NOMO-1 treated with dmso at 0.1 percent for 144 hours (cell line): ENCODE results near the gene DTNB.

Experiments used
- DNase-seq: peaks from one replicate; lab custom pipeline; 2025; ENCODE audit not compliant: unreplicated experiment; lab: John Stamatoyannopoulos, UW

The DTNB gene

DNA sequence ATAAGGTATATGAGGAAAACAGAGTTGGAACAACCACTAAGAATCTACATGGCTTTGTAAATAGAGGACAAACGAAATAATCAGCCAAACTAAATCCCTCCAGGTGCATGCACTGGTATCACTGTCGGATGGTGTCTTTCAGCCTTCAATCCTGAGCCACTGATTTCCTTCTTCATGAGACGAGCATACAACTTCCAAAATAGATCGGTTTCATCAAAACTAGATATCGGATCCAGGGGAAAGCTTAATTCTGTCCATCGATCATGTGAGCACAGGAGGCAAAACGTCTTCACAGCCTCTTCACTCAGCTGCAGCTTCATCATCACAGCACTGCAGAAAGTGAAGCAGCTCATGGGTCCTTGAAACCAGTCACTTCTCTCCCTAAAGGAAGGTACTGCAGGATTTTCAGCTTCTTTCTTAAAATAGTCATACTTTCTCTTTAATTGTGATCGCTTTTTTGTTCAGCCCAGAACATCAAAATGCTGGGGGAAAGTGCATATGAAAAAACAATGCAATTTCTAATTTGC lies 80.5 kb downstream of the DTNB start:
- DNase-seq = no peak

- DNase-seq = no peak
These were observed 82.4 kb downstream of the DTNB start for GRCh38 chr2:25590921-25591505.

- no peak for DNase-seq
These were observed 83.6 kb downstream of the DTNB start for GRCh38 chr2:25589676-25590205.

DNA sequence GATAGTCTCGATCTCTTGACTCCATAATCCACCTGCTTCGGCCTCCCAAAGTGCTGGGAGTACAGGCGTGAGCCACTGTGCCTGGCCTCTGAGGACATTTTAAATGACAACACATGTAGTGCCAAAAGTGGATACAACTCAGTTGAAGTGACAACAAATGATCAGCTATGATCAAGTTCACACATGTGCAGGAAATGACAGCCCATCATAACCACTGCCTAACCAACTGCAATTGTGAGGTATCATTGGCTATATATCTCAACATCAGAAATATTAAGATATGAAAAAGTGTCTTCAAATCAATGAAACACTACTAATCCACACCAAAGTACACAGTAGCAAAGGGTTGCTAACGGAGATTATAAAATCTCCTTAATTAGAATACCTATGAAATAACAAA lies 84.8 kb downstream of the DTNB start:
- DNase-seq = no peak

- no peak for DNase-seq
These were observed 86.0 kb downstream of the DTNB start for GRCh38 chr2:25587361-25587760.

DNA sequence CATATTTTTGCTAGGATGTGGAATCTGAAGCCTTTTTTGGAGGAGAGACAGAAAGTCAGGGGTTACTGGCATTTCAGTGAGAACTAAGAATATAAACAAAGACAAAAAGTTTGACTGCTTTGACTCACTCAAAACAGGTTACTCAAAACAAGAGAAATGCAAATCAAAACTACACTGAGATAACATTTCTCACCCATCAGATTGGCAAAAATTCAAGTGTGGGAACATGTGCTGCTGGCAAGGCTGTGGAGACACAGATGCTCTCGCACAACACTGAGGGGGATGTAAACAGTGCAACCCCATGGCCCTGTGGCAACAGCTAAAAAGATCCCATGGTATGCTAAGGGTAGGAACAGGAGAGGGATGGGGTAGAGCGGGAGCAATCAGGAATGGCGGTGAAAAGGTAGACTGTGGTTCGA lies 86.6 kb downstream of the DTNB start:
- no peak for DNase-seq

DNA sequence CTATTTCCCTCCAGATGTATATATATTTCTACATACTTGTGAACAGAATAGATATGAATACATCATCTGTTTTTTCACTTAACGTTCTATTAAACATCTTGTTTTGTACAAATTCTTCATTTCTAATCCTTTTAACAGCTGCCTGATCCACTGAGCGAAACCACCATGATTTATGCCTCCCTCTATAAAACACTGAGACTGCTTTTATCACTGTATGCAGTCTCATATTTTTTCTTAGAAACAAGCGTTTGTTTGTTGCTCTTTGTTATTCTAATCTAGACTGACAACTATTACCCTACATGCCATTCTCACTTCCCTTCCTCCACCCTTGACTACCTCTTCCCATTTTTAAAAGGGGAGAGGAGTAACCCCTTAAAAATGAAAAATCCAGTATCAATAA lies 88.2 kb downstream of the DTNB start:
- DNase-seq = no peak

GRCh38 chr2:25582077-25582830 lies 91.1 kb downstream of the DTNB start:
- DNase-seq = peak; percentile 82

- no peak for DNase-seq
These were observed 96.8 kb downstream of the DTNB start for GRCh38 chr2:25576596-25576995.

DNA sequence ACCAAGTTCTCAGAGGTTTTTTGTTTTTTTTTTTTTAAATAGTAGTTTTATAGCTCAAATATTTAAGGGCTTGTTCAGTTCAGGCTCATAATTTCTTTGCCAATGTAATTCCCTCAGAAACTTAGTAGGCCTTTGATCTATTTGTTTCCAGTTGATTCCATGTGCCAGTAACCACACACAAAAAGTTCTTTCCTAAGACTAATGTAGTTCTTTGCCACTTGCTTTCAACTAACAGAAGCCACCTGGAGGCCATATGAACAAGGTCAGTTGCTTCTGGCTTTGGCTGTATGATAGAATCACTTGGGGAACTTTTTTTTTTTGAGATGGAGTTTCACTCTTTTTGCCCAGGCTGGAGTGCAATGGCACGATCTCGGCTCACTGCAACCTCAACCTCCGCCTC lies 100.7 kb downstream of the DTNB start:
- no peak for DNase-seq

DNA sequence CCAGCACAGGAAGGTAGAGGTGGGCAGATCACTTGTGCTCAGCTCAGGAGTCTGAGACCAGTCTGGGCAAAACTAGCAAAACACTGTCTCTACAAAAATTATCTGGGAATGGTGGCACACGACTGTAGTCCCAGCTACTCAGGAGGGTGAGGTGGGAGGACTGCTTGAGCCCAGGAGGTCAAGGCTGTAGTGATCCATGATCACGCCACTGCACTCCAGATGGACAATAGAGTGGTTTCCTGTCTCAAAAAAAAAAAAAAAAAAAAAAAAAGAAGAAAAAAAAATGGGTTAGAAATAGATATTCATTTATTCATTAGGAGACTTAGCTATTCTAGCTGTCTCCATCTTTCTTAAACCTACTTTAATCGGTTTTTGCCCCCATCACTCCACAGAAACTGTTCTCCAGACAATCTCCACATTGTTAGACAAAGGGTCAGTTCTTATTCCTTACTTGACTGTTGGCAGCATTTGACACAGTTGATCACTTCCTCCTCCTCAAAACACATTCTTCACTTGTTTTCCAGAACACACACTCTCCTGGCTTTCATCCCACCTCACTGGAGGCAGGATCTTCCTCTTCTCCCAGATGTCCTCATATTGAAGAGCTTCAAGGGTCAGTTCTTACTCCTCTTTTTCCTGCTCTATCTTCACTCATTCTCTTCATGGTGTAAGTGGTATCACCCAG lies 103.1 kb downstream of the DTNB start:
- DNase-seq = no peak

- DNase-seq = peak; percentile 34
These were observed 106.0 kb downstream of the DTNB start for GRCh38 chr2:25567406-25567805.

DNA sequence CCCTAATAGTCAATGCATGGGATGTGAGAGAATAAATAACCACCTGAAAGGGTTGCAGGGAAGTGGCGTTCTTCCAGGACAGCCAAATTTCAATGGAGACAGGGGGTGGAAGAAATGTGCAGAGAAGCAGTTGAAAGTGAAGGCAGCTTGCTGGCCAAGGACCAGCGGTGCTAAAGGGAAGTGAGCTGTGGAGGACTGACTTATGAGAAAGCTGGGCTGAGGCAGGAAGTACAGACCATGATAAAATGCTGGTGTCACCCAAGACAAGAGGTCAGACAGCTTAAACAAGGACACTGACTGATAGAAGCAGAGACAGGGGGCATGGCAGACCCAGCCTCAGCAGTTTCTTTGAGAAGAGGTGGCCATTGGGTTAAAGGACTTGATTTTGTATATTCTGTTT lies 106.7 kb downstream of the DTNB start:
- peak; percentile 72 for DNase-seq

DNA sequence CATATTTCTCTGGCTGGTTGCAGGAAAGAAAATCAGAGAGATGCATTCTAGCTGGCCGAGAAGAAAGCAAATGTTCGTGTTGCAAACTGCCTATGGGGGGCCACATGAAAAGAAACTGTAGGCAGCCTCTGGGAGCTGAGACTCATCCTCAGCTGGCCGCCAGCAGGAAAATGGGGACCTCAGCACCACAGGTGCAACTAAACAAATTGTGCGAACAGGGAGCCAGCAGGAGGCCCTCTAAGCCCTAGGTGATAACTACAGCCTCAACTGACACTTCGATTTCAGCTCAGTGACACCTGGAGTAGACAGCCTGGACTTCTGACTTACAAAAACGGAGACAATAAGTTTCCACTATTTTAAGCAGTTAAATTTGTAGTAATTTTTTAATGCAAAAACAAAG lies 107.3 kb downstream of the DTNB start:
- no peak for DNase-seq

DNA sequence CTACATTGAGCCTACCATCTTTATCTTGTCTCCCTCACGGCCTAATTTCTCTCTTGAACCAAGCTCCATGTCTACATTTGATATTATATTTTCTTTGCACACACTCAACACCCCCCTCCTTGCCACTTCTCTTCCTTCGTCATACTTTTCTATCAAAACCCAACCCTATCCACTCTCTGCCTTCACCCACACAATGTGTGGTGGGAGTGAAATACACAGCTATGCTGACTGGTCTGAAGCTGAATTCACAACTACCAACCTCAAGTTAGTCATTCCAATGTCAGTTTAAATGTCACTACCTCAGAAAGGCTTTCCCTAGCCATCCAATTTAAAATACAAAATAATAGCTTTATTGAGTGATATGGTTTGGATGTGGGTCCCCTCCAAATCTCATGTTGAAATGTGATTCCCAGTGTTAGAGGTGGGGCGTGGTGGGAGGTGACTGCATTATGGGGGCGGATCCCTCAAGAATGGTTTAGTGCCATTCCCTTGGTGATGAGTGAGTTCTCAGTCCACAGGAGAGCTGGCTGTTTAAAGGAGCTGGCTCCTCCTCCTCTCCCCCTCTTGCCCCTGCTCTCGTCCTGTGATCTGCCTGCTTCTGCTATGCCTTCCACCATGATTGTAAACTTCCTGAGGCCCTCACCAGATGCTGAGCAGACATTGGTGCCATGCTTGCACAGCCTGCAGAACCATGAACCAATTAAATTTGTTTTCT lies 112.1 kb downstream of the DTNB start:
- no peak for DNase-seq

DNA sequence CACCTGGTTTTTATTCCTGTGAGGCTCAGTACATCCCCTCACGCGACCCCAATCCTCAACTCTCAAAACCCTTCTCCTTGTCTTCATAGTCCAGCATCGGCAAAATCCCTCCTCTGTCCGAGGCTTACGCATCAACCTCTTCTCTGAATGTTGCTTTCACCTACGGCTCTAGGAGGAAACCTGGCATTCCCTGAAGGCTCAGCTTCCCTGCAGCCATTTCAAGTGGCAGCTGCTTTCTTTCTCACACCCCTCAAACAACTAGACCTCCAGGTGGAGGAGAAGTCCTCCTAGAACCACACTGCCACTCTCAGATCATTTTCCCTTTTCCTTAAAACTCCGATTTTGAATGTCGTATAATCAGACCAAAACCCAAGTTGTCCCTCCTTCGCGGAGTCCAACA lies 114.2 kb downstream of the DTNB start:
- no peak for DNase-seq

DNA sequence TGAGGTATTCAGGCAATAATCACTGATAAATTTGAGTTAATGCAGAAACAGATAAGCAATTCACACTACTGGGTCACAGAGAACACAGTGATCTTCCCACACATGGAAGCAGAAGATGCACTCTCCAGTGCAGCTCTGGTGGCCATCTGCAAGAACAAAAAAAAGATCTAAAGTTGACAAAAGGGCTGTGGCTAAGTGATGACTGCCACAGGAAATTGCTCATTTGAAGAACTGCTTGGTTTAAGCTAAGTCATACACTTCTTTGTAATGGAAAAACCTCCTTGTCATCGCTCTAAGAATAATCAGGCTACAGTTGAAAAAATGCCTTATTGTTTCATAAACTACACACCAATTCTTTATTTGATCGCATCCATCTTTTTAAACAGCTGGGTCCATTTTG lies 115.1 kb downstream of the DTNB start:
- DNase-seq = peak; percentile 79

GRCh38 chr2:25557179-25558036 lies 116.0 kb downstream of the DTNB start:
- no peak for DNase-seq

- no peak for DNase-seq
These were observed 121.1 kb downstream of the DTNB start for GRCh38 chr2:25552318-25552717.

- peak; percentile 1 for DNase-seq
These were observed 122.1 kb downstream of the DTNB start for GRCh38 chr2:25551316-25551715.
